ENCODE measurements around the gene RAB3GAP1.
"Not testable (repeated sequence)": the region's sequence is repeated elsewhere in the genome, so short reads cannot be mapped to it uniquely, and the experiment has no call there.

The RAB3GAP1 gene

GRCh38 chr2:135056790-135057189, 4.7 kb downstream of the RAB3GAP1 start:
- no peak for DNase-seq

GRCh38 chr2:135059577-135059976, 7.5 kb downstream of the RAB3GAP1 start:
- no peak for DNase-seq

DNA sequence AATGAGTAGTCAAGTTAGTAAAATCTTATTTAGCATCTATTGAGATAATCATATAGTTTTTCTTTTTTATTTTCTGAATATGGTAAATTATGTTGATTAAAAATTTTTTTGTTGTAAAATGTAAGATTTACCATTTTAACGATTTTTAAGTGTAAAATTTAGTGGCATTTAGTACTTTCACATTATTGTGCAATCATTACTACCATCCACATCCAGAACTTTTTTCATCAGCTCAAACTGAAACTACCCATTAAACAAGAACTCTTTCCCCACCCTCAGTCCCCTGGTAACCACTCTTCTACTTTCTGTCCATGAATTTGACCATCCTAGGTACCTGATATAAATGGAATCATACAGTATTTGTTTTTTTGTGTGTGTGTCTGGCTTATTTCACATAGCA, 11.1 kb downstream of the RAB3GAP1 start:
- DNase-seq = no peak

- DNase-seq = no peak
Measured at GRCh38 chr2:135064149-135064548, 12.1 kb downstream of the RAB3GAP1 start.

DNA sequence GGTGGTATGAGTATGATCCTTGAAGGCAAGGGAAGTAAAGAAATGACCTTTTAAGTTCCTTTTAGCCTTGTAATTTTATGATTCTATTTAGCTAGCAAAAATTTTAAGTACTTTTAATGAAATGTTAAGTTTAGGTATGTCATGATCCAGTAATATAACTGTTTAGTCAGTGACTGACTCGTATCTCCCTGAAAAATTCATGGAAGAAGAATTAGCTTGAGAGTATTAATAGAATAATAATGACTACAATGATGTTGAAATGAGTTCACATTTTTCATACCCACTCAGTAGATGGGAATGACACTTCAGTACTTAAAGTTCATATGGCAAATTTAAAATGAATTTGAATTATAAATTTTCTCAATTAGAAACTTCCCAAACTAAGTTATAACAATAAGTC, 14.6 kb downstream of the RAB3GAP1 start:
- DNase-seq = no peak

DNA sequence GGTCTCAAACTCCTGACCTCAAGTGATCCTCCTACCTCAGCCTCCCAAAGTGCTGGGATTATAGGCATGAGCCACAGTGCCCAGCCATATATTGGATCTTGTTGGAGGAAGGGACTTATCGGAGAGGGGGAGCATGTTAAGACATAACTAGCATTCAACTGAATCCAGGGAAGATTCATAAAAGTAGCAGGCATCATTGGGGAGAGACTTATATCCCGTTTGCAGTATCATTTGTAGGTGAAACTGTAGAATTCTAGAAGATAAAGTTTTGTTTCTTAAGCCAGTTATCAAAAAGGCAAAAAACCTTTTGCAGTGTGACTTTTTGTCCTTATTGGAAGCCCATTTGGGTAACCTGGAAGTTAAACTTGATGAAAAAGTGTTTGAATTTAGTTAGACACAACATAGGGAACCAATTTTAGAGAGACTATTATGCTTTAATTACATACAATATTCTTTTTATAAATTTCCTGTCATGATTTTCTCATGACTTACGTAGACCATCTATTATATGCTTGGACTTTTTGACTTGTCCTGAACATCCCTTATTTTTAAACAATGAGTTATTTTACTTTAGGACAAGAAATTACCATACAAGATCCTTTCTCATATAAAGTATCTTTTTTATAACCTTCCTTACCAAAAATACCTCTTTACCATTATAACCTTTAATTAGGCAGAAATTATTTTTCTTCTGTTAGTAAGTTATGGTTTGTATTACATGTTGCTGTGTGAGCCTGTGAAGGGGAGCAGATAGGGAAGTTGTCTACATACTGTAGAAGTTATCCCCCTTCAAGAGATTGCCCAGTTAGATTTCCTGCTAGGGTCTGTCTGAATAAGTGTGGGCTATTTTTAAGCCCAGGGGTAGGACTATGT, 20.3 kb downstream of the RAB3GAP1 start:
- no peak for DNase-seq

- DNase-seq = no peak
Measured at GRCh38 chr2:135074216-135074615, 22.1 kb downstream of the RAB3GAP1 start.

DNA sequence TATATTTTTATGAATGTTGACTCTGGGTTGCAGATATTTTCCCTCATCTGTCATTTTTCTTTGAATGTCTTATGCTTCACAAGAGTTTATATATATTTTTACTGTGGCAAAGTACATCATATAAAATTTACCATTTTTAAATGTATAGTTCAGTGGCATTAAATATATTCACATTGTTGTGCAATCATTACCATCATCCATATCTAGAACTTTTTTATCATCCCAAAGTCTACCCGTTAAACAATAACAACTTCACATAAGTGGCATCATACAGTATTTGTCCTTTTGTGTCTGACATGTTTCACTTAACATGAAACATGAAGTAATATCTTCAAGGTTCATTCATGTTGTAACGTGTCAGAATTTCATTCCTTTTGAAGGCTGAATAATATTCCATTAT, 24.5 kb downstream of the RAB3GAP1 start:
- DNase-seq = no peak

- DNase-seq = no peak
Measured at GRCh38 chr2:135078417-135078816, 26.3 kb downstream of the RAB3GAP1 start.

DNA sequence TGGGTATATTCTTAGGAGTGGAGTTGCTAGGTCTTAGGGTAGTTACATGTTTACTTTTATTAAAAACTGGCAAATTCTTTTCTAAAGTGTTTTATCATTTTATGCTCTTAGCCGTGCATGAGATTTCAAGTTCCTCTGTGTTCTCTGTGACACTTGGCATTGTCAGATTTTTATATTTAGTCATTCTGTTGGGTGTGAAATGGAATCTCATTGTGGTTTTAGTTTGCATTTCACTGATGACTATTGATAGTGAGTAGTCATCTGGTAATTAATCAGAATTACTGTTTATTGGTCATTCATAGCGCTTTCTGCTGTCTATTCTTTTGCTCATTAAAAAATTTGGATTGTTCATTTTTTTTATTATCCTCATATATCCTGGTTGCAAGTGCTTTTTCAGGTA, 34.1 kb downstream of the RAB3GAP1 start:
- no peak for DNase-seq

- not testable (repeated sequence) for DNase-seq
Measured at GRCh38 chr2:135089597-135089996, 37.5 kb downstream of the RAB3GAP1 start.

DNA sequence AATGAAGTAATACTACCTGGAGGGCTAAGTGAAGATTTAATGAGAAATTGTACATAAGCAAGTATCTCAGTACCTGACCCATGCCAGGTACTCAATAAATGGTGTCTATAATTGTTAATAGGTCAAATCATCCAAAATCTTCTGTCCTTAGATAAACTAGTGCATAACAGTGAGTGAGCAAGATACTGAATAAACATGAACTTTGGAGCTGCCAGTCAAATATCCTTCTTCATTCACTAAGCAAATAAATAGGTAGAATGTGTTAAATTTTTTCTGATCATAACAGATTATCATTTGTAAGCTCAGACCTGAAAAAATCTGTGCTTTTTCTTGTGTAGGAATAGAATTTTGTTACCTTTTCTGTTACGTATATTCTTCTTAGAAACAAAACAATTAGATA, 39.6 kb downstream of the RAB3GAP1 start:
- DNase-seq = no peak

DNA sequence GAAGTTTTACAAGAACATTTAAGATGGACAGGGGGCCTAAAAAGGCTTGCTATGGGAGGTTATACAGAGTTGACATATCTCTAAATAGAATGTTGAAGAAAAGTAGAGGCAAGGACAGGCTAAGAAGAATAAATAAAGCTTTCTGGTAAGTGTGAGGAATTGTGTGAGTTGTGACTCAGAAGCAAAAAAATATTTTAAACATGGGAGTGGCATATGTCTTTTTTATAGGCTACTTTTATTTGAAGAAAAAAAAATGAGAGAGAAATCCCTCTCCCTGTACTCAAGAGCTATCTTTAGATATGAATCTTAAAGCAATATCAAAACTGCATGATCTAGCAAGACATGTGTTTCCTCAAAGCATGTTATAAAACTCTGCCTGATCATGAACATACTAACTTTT, 41.1 kb downstream of the RAB3GAP1 start:
- DNase-seq = no peak

GRCh38 chr2:135093670-135094330, 41.7 kb downstream of the RAB3GAP1 start:
- DNase-seq = no peak

DNA sequence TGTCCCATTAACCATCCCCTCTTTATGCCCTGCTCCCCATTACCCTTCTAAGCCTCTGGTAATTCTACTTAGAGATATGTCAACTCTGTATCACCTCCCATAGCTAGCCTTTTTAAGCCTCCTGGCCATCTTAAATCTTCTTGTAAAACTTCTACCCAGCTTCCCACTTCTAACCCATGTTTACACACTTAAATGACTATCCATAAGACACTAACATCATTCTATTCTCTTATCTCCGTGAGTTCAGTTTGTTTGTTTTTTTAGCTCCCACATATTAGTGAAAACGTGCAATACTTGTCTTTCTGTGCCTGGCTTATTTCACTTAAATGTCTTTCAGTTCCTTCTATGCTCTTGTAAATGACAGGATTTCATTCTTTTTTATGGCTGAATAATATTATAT, 42.4 kb downstream of the RAB3GAP1 start:
- no peak for DNase-seq

- no peak for DNase-seq
Measured at GRCh38 chr2:135095591-135095990, 43.5 kb downstream of the RAB3GAP1 start.

DNA sequence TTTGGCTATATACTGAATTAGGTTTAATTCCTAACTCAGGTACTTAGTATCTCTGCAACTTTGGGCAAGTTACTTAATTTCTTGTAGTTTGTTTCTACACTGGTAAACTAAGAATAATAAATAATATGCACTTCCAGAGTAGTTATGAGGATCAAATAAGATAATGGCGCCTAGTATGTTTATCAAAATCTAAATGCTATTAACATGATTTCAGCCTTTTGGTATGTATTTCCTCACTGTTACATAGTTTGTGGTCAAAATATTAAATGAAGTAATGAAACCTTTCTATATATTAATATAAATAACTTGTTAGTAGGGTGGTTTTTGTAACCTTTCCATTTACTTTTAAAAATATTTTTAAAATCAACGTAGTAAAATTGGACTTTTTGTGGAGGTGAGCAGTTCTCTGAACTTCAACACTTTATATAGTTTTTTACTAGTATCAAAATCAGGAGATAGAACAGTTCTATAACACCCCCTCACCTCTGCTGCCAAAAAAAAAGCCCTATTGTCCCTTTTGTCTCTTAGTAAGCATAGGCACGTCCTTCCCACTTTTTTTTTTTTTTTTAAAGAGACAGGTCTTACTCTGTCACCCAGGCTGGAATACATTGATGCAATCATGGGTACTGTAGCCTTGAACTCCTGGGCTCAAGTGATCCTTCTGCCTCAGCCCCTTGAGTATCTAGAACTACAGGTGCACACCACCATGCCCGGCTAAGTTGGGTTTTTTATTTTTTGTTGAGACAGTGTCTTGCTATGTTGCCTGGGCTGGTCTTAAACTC, 44.8 kb downstream of the RAB3GAP1 start:
- no peak for DNase-seq

GRCh38 chr2:135097532-135098231, 45.6 kb downstream of the RAB3GAP1 start:
- no peak for DNase-seq

GRCh38 chr2:135099802-135100483, 47.9 kb downstream of the RAB3GAP1 start:
- DNase-seq = no peak

DNA sequence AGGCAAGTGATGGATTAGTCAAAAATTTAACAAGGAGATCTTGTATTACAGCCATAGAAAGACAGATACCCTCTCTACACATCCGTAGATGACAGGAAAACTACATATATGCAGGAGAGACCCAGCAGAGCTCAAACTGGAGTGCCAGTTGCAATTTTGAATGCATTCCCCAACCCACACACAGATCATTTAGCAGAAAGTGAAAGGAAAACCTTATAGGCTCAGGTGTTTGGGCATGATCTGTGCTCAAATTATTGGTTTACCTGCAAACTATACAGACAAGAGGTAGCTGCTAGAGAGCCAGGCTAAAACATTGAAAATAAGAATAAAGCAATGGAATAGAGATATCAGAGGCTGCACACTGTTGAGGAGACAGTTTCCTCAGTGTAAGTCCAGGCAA, 51.8 kb downstream of the RAB3GAP1 start:
- DNase-seq = no peak

- not testable (repeated sequence) for DNase-seq
Measured at GRCh38 chr2:135105513-135106316, 53.6 kb downstream of the RAB3GAP1 start.

Data from CD4-positive, alpha-beta T cell treated with Interferon gamma for 1 hour (primary cell).